ENCODE results near the gene LRP1B. TPM values are rescaled to one million over a fixed set of nuclear protein-coding genes. Genes with fewer than 3 reads are reported as not detected.

The LRP1B gene
- total RNA-seq, 4 donors from 2014 or later, result 3.3 to 11.1 (median 4.6) TPM

DNA sequence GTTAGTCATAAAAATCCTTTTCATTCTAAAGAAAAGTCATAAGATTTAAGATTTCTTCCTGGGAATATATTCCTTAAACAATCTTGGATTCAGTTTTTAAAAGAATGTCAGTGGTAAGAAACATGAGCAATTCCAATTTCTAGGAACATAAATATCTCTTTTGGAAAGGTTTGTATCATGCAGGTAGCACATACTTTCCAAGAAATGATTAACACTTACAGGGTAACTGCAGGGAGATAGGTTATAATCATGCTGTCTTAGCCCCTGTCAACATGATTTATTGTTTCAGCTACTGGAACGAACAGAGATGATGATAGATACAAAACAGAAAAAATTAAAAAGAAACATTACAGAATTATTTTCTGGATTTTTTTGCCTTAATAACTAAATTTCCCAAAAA, 1537.7 kb downstream of the LRP1B start:
- no peaks in the 10 kb centered on the region for H3K4me1 ChIP-seq
- H3K4me3 ChIP-seq, result no peak overlapping the region
- no peaks in the 10 kb centered on the region for H3K36me3 ChIP-seq
- H3K9me3 ChIP-seq, result no peaks in the 10 kb centered on the region
- TF ChIP-seq POLR2A (IDR thresholded peaks at IDR 0.05), result no peak
- no peak for TF ChIP-seq CTCF (IDR thresholded peaks at IDR 0.05 in 4 of 5, conservative IDR thresholded peaks at IDR 0.05 in 1 of 5)
- H3K27ac ChIP-seq, result no peak overlapping the region
- no peak for DNase-seq
- in situ Hi-C loops (cut with MboI; ENCODE audit: low sequenced_read_pairs in 4 of 4), result no loop called here
- intact Hi-C loops (cut with DNase I; ENCODE audit: low total_unique reads), result no loop called here
- no peaks in the 10 kb centered on the region for H3K27me3 ChIP-seq
- ATAC-seq, result no peak

DNA sequence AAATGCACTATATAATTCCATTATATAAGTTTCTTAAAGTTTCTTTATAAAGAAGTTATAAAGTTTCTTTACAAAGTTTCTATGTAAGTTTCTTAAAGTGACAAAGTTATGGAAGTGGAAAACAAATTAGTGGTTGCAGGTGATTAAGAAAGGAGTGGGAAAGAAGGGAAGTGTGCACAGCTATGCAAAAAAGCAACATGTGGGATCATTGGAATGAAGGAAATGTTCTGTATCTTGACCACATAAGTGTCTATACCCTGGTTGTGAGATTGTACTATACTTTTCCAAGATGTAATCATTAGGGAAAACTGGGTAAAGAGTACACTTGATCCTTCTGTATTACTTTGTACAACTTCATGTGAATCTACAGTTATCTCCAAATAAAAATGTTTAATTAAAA, 1541.1 kb downstream of the LRP1B start:
- no peak for DNase-seq
- no peaks in the 10 kb centered on the region for H3K36me3 ChIP-seq
- intact Hi-C loops (cut with DNase I; ENCODE audit: low total_unique reads) (no loop called here), in situ Hi-C loops (cut with MboI; ENCODE audit: low sequenced_read_pairs in 4 of 4) (no loop called here)
- no peak overlapping the region for H3K4me3 ChIP-seq
- H3K27ac ChIP-seq, result no peak overlapping the region
- H3K27me3 ChIP-seq, result no peaks in the 10 kb centered on the region
- no peak for TF ChIP-seq POLR2A (IDR thresholded peaks at IDR 0.05)
- TF ChIP-seq CTCF (IDR thresholded peaks at IDR 0.05 in 4 of 5, conservative IDR thresholded peaks at IDR 0.05 in 1 of 5), result no peak
- ATAC-seq, result no peak
- H3K4me1 ChIP-seq, result no peaks in the 10 kb centered on the region
- H3K9me3 ChIP-seq, result no peaks in the 10 kb centered on the region

DNA sequence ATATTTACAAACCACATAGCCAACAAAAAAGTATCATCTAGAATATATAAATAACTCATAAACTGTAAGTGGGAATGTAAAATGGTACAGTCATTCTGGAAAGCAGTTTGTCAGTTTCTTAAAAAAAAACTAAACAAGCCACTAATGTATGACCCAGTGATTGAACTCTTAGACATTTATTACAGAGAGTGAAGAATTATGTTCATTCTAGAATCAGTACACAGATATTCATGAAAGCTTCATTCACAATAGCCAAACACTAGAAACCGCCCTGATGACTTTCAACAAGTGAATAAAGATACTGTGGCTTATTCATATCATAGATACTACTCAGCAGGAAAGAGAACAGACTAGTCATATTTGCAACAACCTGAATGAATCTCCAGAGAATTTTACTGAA, 1541.5 kb downstream of the LRP1B start:
- H3K4me3 ChIP-seq, result no peak overlapping the region
- no peaks in the 10 kb centered on the region for H3K4me1 ChIP-seq
- no peak overlapping the region for H3K27ac ChIP-seq
- no peak for ATAC-seq
- no peaks in the 10 kb centered on the region for H3K9me3 ChIP-seq
- no peak for DNase-seq
- in situ Hi-C loops (cut with MboI; ENCODE audit: low sequenced_read_pairs in 4 of 4), result no loop called here
- no peaks in the 10 kb centered on the region for H3K36me3 ChIP-seq
- H3K27me3 ChIP-seq, result no peaks in the 10 kb centered on the region
- TF ChIP-seq POLR2A (IDR thresholded peaks at IDR 0.05), result no peak
- no peak for TF ChIP-seq CTCF (IDR thresholded peaks at IDR 0.05 in 4 of 5, conservative IDR thresholded peaks at IDR 0.05 in 1 of 5)
- intact Hi-C loops (cut with DNase I; ENCODE audit: low total_unique reads), result no loop called here

GRCh38 chr2:140586379-140586778, 1544.4 kb downstream of the LRP1B start:
- no peaks in the 10 kb centered on the region for H3K27me3 ChIP-seq
- no peaks in the 10 kb centered on the region for H3K4me1 ChIP-seq
- intact Hi-C loops (cut with DNase I; ENCODE audit: low total_unique reads), result no loop called here
- no peaks in the 10 kb centered on the region for H3K9me3 ChIP-seq
- no peak for TF ChIP-seq POLR2A (IDR thresholded peaks at IDR 0.05)
- H3K36me3 ChIP-seq, result no peaks in the 10 kb centered on the region
- DNase-seq, result no peak
- no peak overlapping the region for H3K27ac ChIP-seq
- ATAC-seq, result no peak
- in situ Hi-C loops (cut with MboI; ENCODE audit: low sequenced_read_pairs in 4 of 4), result no loop called here
- H3K4me3 ChIP-seq, result no peak overlapping the region

DNA sequence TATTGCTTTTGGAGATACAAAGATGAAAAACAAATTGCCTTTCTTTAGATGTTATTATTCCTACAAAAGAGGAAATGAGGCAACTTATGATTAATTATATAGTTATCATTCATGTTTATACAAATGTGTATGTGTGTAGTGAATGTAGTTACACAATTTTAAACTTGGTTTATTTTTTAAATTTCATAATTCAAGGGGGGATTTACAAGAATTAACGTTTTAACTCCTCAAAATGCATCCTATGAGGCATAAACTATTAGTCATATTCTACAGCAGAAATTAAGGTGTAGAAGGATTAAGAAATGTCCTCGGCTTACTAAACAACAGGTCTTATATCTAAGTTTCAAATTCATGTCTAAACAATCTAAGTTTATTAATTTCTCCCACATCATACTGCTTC, 1545.8 kb downstream of the LRP1B start:
- no peak for DNase-seq
- Histone ChIP-seq H3K36me3 (no peaks in the 10 kb centered on the region), H3K27ac (no peak overlapping the region), H3K4me3 (no peak overlapping the region), H3K27me3 (no peaks in the 10 kb centered on the region), H3K4me1 (peaks cover 0 to 6% of the 10 kb centered on the region in 2 donors), H3K9me3 (no peaks in the 10 kb centered on the region)
- TF ChIP-seq CTCF (IDR thresholded peaks at IDR 0.05 in 4 of 5, conservative IDR thresholded peaks at IDR 0.05 in 1 of 5) (no peak), POLR2A (IDR thresholded peaks at IDR 0.05) (no peak)
- in situ Hi-C loops (cut with MboI; ENCODE audit: low sequenced_read_pairs in 4 of 4) (no loop called here), intact Hi-C loops (cut with DNase I; ENCODE audit: low total_unique reads) (no loop called here)
- no peak for ATAC-seq
